ENCODE results near the gene HELZ. TPM values are rescaled to one million over a fixed set of nuclear protein-coding genes. Genes with fewer than 3 reads are reported as not detected.

HELZ gene
- total and polyA plus RNA-seq, 2 donors (not counting 1 experiment from before 2014, with no cell fraction given), result 10.4 to 97.8 TPM

GRCh38 chr17:67116045-67116575 is 128.9 kb downstream of the HELZ start:
- ATAC-seq (ENCODE audit: low read depth) (no peak), DNase-seq (no peak)
- Mint-ChIP-seq H3K27me3 (no peaks in the 10 kb centered on the region), H3K27ac (no peak overlapping the region), H3K4me1 (no peaks in the 10 kb centered on the region), H3K9me3 (ENCODE audit: insufficient read depth) (no peaks in the 10 kb centered on the region), H3K4me3 (no peak overlapping the region)
- Histone ChIP-seq H2AFZ (ENCODE audit: insufficient read depth, low read depth, low read length, poor library complexity, severe bottlenecking) (no peak overlapping the region), H3K27ac (ENCODE audit: low read length in 2 of 2) (no peak overlapping the region), H4K20me1 (ENCODE audit: control insufficient read depth, insufficient read depth, low read length, poor library complexity, severe bottlenecking) (no peaks in the 10 kb centered on the region), H3K79me2 (ENCODE audit: control insufficient read depth, insufficient read depth, low read length) (no peaks in the 10 kb centered on the region), H3K4me3 (ENCODE audit: control extremely low read depth in 1 of 5, extremely low read depth in 1 of 5, insufficient read depth in 1 of 5, low read depth in 2 of 5, low read length in 4 of 5) (no peak overlapping the region), H3K36me3 (replicated peaks in 1 of 2; ENCODE audit: control extremely low read depth in 1 of 2, control insufficient read depth in 1 of 2, extremely low read depth in 1 of 2, insufficient read depth in 2 of 2, low read length in 1 of 2) (peaks cover 9 to 63% of the 10 kb centered on the region in 2 experiments), H3K27me3 (replicated peaks in 1 of 4; ENCODE audit: control extremely low read depth in 1 of 4, control insufficient read depth in 3 of 4, insufficient read depth in 4 of 4, low read length in 3 of 4) (no peaks in the 10 kb centered on the region), H3K4me1 (ENCODE audit: control insufficient read depth in 2 of 2, insufficient read depth in 2 of 2, low read length in 2 of 2) (no peaks in the 10 kb centered on the region), H3K9me3 (ENCODE audit: control extremely low read depth in 1 of 3, control insufficient read depth in 2 of 3, insufficient read depth in 1 of 3, low read length in 2 of 3) (peaks cover 6 to 10% (median 7%) of the 10 kb centered on the region in 3 donors), H3K9ac (ENCODE audit: low read length) (no peak overlapping the region), H3K4me2 (replicated peaks; ENCODE audit: low read depth, low read length, poor library complexity, severe bottlenecking) (no peak overlapping the region)
- POLR2A ChIA-PET, result no interaction called here
- no peak for TF ChIP-seq EZH2 (IDR thresholded peaks at IDR 0.05; ENCODE audit: borderline replicate concordance, insufficient read depth, low read depth, low read length, poor library complexity, severe bottlenecking)
- TF ChIP-seq CTCF (IDR thresholded peaks at IDR 0.05), result no peak
- intact Hi-C loops (cut with micrococcal nuclease), result no loop called here
- CTCF ChIA-PET, result no interaction called here
- no CpG with 5 or more reads among the region's 1 CpG for whole genome bisulfite sequencing (ENCODE audit: insufficient coverage)

- no peak overlapping the region for H3K4me3 Mint-ChIP-seq
- H3K27me3 ChIP-seq (replicated peaks in 1 of 4; ENCODE audit: control extremely low read depth in 1 of 4, control insufficient read depth in 3 of 4, insufficient read depth in 4 of 4, low read length in 3 of 4), result no peaks in the 10 kb centered on the region
- H3K27ac Mint-ChIP-seq, result no peak overlapping the region
- POLR2A ChIA-PET, result no interaction called here
- no peaks in the 10 kb centered on the region for H3K4me1 ChIP-seq (ENCODE audit: control insufficient read depth in 2 of 2, insufficient read depth in 2 of 2, low read length in 2 of 2)
- CTCF ChIA-PET, result no interaction called here
- no peak overlapping the region for H2AFZ ChIP-seq (ENCODE audit: insufficient read depth, low read depth, low read length, poor library complexity, severe bottlenecking)
- no peak overlapping the region for H3K4me3 ChIP-seq (ENCODE audit: control extremely low read depth in 1 of 5, extremely low read depth in 1 of 5, insufficient read depth in 1 of 5, low read depth in 2 of 5, low read length in 4 of 5)
- no peaks in the 10 kb centered on the region for H4K20me1 ChIP-seq (ENCODE audit: control insufficient read depth, insufficient read depth, low read length, poor library complexity, severe bottlenecking)
- peaks cover 7 to 65% of the 10 kb centered on the region in 2 experiments for H3K36me3 ChIP-seq (replicated peaks in 1 of 2; ENCODE audit: control extremely low read depth in 1 of 2, control insufficient read depth in 1 of 2, extremely low read depth in 1 of 2, insufficient read depth in 2 of 2, low read length in 1 of 2)
- DNase-seq, result no peak
- no peaks in the 10 kb centered on the region for H3K4me1 Mint-ChIP-seq
- no CpG with 5 or more reads among the region's 1 CpG for WGBS (ENCODE audit: insufficient coverage)
- H3K27me3 Mint-ChIP-seq, result no peaks in the 10 kb centered on the region
- no peak overlapping the region for H3K4me2 ChIP-seq (replicated peaks; ENCODE audit: low read depth, low read length, poor library complexity, severe bottlenecking)
- intact Hi-C loops (cut with micrococcal nuclease), result no loop called here
- no peak overlapping the region for H3K9ac ChIP-seq (ENCODE audit: low read length)
- TF ChIP-seq EZH2 (IDR thresholded peaks at IDR 0.05; ENCODE audit: borderline replicate concordance, insufficient read depth, low read depth, low read length, poor library complexity, severe bottlenecking) (no peak), CTCF (IDR thresholded peaks at IDR 0.05) (no peak)
- ATAC-seq (ENCODE audit: low read depth), result no peak
- no peak overlapping the region for H3K27ac ChIP-seq (ENCODE audit: low read length in 2 of 2)
- no peaks in the 10 kb centered on the region for H3K79me2 ChIP-seq (ENCODE audit: control insufficient read depth, insufficient read depth, low read length)
- peaks cover 6 to 10% (median 7%) of the 10 kb centered on the region in 3 donors for H3K9me3 ChIP-seq (ENCODE audit: control extremely low read depth in 1 of 3, control insufficient read depth in 2 of 3, insufficient read depth in 1 of 3, low read length in 2 of 3)
- H3K9me3 Mint-ChIP-seq (ENCODE audit: insufficient read depth), result no peaks in the 10 kb centered on the region
Measured at GRCh38 chr17:67115401-67115800, 129.6 kb downstream of the HELZ start.

All from B cell (primary cell).